Panc1 (cell line): ENCODE results near the gene HTR1D.

Experiments used
- POLR2AphosphoS5 ChIP-seq: IDR thresholded peaks from 2 replicates; pipeline ENCODE4 v1.6.1; 2012; ENCODE audit warnings: mild to moderate bottlenecking, low read depth, low read length, moderate library complexity
- SIN3A ChIP-seq: IDR thresholded peaks from 2 replicates; pipeline ENCODE4 v1.6.1; 2012; ENCODE audit warnings: low read depth, mild to moderate bottlenecking, low read length, moderate library complexity, borderline replicate concordance; ENCODE audit not compliant: insufficient read depth
- TCF7L2 ChIP-seq: IDR thresholded peaks from 2 replicates; pipeline ENCODE4 v1.6.1; 2011; ENCODE audit warnings: mild to moderate bottlenecking, low read depth, low read length, inconsistent platforms
- TF ChIP-seq, protein P1 (sequence below): fragments of 450-650 bp; IDR thresholded peaks from 2 replicates; pipeline ENCODE4 v1.5.1; 2017; ENCODE audit warnings: mild to moderate bottlenecking
- TF ChIP-seq, protein P2 (sequence below), 2 experiments: IDR thresholded peaks; 2 replicates each; pipeline ENCODE4 v1.6.1; 2011 to 2012; ENCODE audit warnings: low read depth in 2 of 2, control low read depth in 1 of 2, low read length in 1 of 2, mild to moderate bottlenecking in 1 of 2, moderate library complexity in 1 of 2; ENCODE audit not compliant: insufficient read depth in 1 of 2

DNA sequence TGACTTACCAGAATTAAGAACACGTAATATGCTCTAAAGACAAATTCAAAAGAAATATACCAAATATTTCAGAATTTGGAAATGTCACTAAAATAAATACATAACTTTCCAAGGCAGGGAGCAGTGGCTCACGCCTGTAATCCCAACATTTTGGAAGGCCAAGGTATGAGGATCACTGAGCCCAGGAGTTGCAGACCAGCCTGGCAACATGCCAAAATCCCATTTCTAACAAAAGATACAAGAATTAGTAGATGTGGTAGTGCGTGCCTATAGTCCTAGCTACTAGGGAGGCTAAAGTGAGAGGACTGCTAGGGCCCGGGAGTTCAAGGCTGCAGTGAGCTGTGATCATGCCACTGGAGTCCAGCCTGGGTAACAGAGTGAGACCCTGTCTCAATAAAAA is 60.4 kb downstream of the HTR1D start:
- TF ChIP-seq POLR2AphosphoS5 (no peak), SIN3A (no peak), TCF7L2 (no peak)
- TF ChIP-seq, protein P1, sequence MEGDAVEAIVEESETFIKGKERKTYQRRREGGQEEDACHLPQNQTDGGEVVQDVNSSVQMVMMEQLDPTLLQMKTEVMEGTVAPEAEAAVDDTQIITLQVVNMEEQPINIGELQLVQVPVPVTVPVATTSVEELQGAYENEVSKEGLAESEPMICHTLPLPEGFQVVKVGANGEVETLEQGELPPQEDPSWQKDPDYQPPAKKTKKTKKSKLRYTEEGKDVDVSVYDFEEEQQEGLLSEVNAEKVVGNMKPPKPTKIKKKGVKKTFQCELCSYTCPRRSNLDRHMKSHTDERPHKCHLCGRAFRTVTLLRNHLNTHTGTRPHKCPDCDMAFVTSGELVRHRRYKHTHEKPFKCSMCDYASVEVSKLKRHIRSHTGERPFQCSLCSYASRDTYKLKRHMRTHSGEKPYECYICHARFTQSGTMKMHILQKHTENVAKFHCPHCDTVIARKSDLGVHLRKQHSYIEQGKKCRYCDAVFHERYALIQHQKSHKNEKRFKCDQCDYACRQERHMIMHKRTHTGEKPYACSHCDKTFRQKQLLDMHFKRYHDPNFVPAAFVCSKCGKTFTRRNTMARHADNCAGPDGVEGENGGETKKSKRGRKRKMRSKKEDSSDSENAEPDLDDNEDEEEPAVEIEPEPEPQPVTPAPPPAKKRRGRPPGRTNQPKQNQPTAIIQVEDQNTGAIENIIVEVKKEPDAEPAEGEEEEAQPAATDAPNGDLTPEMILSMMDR = no peak
- TF ChIP-seq, protein P2, sequence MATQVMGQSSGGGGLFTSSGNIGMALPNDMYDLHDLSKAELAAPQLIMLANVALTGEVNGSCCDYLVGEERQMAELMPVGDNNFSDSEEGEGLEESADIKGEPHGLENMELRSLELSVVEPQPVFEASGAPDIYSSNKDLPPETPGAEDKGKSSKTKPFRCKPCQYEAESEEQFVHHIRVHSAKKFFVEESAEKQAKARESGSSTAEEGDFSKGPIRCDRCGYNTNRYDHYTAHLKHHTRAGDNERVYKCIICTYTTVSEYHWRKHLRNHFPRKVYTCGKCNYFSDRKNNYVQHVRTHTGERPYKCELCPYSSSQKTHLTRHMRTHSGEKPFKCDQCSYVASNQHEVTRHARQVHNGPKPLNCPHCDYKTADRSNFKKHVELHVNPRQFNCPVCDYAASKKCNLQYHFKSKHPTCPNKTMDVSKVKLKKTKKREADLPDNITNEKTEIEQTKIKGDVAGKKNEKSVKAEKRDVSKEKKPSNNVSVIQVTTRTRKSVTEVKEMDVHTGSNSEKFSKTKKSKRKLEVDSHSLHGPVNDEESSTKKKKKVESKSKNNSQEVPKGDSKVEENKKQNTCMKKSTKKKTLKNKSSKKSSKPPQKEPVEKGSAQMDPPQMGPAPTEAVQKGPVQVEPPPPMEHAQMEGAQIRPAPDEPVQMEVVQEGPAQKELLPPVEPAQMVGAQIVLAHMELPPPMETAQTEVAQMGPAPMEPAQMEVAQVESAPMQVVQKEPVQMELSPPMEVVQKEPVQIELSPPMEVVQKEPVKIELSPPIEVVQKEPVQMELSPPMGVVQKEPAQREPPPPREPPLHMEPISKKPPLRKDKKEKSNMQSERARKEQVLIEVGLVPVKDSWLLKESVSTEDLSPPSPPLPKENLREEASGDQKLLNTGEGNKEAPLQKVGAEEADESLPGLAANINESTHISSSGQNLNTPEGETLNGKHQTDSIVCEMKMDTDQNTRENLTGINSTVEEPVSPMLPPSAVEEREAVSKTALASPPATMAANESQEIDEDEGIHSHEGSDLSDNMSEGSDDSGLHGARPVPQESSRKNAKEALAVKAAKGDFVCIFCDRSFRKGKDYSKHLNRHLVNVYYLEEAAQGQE (IDR thresholded peaks at IDR 0.05; ENCODE audit: insufficient read depth in 1 of 2, low read depth in 2 of 2, low read length in 1 of 2) = no peak
